ENCODE data around the gene NATD1.

NATD1 gene

DNA sequence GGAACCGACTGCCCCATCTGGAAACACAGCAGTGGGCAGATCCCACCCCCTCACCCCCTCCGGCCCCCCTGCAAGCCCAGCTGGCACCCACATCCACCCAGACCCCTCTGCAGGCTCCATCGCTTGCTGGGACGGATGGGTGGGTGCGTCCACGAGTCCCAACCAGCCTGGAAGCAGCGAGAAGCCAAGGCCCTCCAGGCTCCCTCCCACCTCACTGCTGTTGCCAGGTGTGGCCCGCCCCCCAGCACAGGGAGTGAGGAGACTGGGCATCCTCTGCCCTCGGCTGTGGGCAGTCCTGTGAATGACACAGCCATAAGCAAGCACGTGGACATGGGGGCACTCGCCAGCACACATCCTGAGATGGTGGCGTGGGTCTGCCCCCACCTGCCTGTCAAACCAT, 50.7 kb downstream of the NATD1 start:
- TF ChIP-seq ZFX (IDR thresholded peaks at IDR 0.05; ENCODE audit: borderline replicate concordance): no peak
- TF ChIP-seq, protein P1, sequence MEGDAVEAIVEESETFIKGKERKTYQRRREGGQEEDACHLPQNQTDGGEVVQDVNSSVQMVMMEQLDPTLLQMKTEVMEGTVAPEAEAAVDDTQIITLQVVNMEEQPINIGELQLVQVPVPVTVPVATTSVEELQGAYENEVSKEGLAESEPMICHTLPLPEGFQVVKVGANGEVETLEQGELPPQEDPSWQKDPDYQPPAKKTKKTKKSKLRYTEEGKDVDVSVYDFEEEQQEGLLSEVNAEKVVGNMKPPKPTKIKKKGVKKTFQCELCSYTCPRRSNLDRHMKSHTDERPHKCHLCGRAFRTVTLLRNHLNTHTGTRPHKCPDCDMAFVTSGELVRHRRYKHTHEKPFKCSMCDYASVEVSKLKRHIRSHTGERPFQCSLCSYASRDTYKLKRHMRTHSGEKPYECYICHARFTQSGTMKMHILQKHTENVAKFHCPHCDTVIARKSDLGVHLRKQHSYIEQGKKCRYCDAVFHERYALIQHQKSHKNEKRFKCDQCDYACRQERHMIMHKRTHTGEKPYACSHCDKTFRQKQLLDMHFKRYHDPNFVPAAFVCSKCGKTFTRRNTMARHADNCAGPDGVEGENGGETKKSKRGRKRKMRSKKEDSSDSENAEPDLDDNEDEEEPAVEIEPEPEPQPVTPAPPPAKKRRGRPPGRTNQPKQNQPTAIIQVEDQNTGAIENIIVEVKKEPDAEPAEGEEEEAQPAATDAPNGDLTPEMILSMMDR (IDR thresholded peaks at IDR 0.05): no peak
- H3K27ac ChIP-seq: no peak overlapping the region

GRCh38 chr17:21201874-21202273, 51.3 kb downstream of the NATD1 start:
- peak overlapping the region; percentile 73 for H3K27ac ChIP-seq
- TF ChIP-seq, protein P1 (IDR thresholded peaks at IDR 0.05): no peak
- TF ChIP-seq ZFX (IDR thresholded peaks at IDR 0.05; ENCODE audit: borderline replicate concordance): no peak

GRCh38 chr17:21201298-21201595, 52.0 kb downstream of the NATD1 start:
- peak overlapping the region; percentile 73 for H3K27ac ChIP-seq
- no peak for TF ChIP-seq ZFX (IDR thresholded peaks at IDR 0.05; ENCODE audit: borderline replicate concordance)
- TF ChIP-seq, protein P1 (IDR thresholded peaks at IDR 0.05): no peak

- H3K27ac ChIP-seq: peak overlapping the region; percentile 73
- TF ChIP-seq, protein P1 (IDR thresholded peaks at IDR 0.05): no peak
- no peak for TF ChIP-seq ZFX (IDR thresholded peaks at IDR 0.05; ENCODE audit: borderline replicate concordance)
Measured at GRCh38 chr17:21200590-21201297, 52.5 kb downstream of the NATD1 start.

- no peak for TF ChIP-seq ZFX (IDR thresholded peaks at IDR 0.05; ENCODE audit: borderline replicate concordance)
- TF ChIP-seq, protein P1 (IDR thresholded peaks at IDR 0.05): no peak
- no peak overlapping the region for H3K27ac ChIP-seq
Measured at GRCh38 chr17:21199856-21200255, 53.4 kb downstream of the NATD1 start.

- TF ChIP-seq ZFX (IDR thresholded peaks at IDR 0.05; ENCODE audit: borderline replicate concordance): no peak
- TF ChIP-seq, protein P1 (IDR thresholded peaks at IDR 0.05): no peak
- H3K27ac ChIP-seq: no peak overlapping the region
Measured at GRCh38 chr17:21199311-21199710, 53.9 kb downstream of the NATD1 start.

DNA sequence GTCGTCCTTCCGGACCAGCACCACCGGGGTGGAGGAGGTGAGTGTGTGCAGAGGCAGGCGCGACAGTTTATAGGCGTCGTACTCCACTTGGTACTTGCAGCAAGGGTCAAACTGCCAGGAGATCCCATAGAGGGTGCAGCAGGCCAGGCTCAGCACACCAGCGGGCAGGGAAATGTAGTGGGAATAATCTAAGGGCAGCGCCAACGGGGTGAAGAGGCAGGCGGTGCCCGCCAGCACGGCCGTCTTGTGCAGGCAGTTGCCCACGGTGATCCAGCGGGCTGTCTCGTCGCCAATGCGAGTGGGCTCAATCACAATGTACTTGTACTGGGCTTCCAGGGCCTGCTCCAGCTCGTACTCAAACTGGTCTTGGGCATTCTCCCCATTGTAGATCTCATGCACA, 54.8 kb downstream of the NATD1 start:
- H3K27ac ChIP-seq: no peak overlapping the region
- no peak for TF ChIP-seq ZFX (IDR thresholded peaks at IDR 0.05; ENCODE audit: borderline replicate concordance)
- TF ChIP-seq, protein P1 (IDR thresholded peaks at IDR 0.05): no peak
